HEK293T (cell line): Measurements from ENCODE around the gene KLHL6.
"Not testable (repeated sequence)": the region's sequence is repeated elsewhere in the genome, so short reads cannot be mapped to it uniquely, and the experiment has no call there.

Experiments
- ARNT ChIP-seq: fragments of 450-650 bp; IDR thresholded peaks from 2 replicates; pipeline ENCODE4 v1.6.1; 2017; ENCODE audit warnings: mild to moderate bottlenecking
- BHLHE40 ChIP-seq: fragments of 450-650 bp; IDR thresholded peaks from 2 replicates; pipeline ENCODE4 v1.6.1; 2016; ENCODE audit warnings: mild to moderate bottlenecking, moderate library complexity, borderline replicate concordance
- FOXA1 ChIP-seq: fragments of 450-650 bp; IDR thresholded peaks from 2 replicates; pipeline ENCODE4 v1.6.1; 2016; ENCODE audit warnings: mild to moderate bottlenecking
- FOXK2 ChIP-seq: fragments of 450-650 bp; IDR thresholded peaks from 2 replicates; pipeline ENCODE4 v1.6.1; 2016; ENCODE audit warnings: mild to moderate bottlenecking
- FOXM1 ChIP-seq: fragments of 450-650 bp; IDR thresholded peaks from 2 replicates; pipeline ENCODE4 v1.6.1; 2017; ENCODE audit warnings: mild to moderate bottlenecking, borderline replicate concordance
- HDGF ChIP-seq: fragments of 450-650 bp; IDR thresholded peaks from 2 replicates; pipeline ENCODE4 v1.6.1; 2017; ENCODE audit warnings: antibody characterized with exemption, borderline replicate concordance
- NFRKB ChIP-seq: fragments of 450-650 bp; IDR thresholded peaks from 2 replicates; pipeline ENCODE4 v1.6.1; 2016; ENCODE audit warnings: mild to moderate bottlenecking, moderate library complexity
- SP1 ChIP-seq: fragments of 450-650 bp; IDR thresholded peaks from 2 replicates; pipeline ENCODE4 v1.6.1; 2017
- SUZ12 ChIP-seq: fragments of 450-650 bp; IDR thresholded peaks from 2 replicates; pipeline ENCODE4 v1.6.1; 2016; ENCODE audit warnings: mild to moderate bottlenecking
- TARDBP ChIP-seq: fragments of 450-650 bp; IDR thresholded peaks from 2 replicates; pipeline ENCODE4 v1.6.1; 2016
- ZNF384 ChIP-seq: fragments of 450-650 bp; IDR thresholded peaks from 2 replicates; pipeline ENCODE4 v1.6.1; 2016
- TF ChIP-seq, protein P1 (sequence below): fragments of 450-650 bp; IDR thresholded peaks from 2 replicates; pipeline ENCODE4 v1.6.1; 2016

DNA sequence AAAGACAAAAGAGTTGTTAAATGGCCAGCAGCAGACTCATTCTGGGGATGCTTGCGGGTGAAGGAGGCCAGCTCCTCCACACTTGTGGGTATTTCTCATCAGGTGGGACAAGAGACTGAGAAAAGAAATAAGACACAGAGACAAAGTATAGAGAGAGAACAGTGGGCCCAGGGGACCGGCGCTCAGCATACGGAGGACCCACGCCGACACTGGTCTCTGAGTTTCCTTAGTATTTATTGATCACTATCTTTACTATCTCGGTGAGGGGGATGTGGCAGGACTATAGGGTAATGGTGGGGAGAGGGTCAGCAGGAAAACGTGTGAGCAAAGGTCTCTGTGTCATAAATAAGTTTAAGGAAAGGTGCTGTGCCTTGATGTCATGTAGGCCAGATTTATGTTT is 35.2 kb downstream of the KLHL6 start:
- not testable (repeated sequence) for TF ChIP-seq TARDBP, FOXA1, FOXM1, FOXK2, SP1, SUZ12, BHLHE40, HDGF, ARNT, ZNF384, NFRKB
- TF ChIP-seq, protein P1, sequence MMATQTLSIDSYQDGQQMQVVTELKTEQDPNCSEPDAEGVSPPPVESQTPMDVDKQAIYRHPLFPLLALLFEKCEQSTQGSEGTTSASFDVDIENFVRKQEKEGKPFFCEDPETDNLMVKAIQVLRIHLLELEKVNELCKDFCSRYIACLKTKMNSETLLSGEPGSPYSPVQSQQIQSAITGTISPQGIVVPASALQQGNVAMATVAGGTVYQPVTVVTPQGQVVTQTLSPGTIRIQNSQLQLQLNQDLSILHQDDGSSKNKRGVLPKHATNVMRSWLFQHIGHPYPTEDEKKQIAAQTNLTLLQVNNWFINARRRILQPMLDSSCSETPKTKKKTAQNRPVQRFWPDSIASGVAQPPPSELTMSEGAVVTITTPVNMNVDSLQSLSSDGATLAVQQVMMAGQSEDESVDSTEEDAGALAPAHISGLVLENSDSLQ, result not testable (repeated sequence)
